AG09319 (cell line): ENCODE data around the gene PTOV1.

Experiments
- DNase-seq: peaks from one replicate; pipeline ENCODE4 v3.0.0-alpha.2; 2010; ENCODE audit warnings: low read depth; ENCODE audit errors: extremely low read depth
- TF ChIP-seq, protein P1 (sequence below): IDR thresholded peaks from 2 replicates; pipeline ENCODE4 v1.5.1; 2011; ENCODE audit warnings: low read depth, mild to moderate bottlenecking, inconsistent platforms, low read length, moderate library complexity

The PTOV1 gene

GRCh38 chr19:49908480-49909420 is 57.8 kb downstream of the PTOV1 start:
- DNase-seq, result no peak
- TF ChIP-seq, protein P1, sequence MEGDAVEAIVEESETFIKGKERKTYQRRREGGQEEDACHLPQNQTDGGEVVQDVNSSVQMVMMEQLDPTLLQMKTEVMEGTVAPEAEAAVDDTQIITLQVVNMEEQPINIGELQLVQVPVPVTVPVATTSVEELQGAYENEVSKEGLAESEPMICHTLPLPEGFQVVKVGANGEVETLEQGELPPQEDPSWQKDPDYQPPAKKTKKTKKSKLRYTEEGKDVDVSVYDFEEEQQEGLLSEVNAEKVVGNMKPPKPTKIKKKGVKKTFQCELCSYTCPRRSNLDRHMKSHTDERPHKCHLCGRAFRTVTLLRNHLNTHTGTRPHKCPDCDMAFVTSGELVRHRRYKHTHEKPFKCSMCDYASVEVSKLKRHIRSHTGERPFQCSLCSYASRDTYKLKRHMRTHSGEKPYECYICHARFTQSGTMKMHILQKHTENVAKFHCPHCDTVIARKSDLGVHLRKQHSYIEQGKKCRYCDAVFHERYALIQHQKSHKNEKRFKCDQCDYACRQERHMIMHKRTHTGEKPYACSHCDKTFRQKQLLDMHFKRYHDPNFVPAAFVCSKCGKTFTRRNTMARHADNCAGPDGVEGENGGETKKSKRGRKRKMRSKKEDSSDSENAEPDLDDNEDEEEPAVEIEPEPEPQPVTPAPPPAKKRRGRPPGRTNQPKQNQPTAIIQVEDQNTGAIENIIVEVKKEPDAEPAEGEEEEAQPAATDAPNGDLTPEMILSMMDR, result no peak

- DNase-seq, result no peak
- TF ChIP-seq, protein P1, result no peak
Measured at GRCh38 chr19:49910179-49910578, 59.2 kb downstream of the PTOV1 start.
